HG02852 (cell line): Measurements from ENCODE around the gene CHD6.

Source experiments
- ATAC-seq: cut with Tn5 transposase; IDR thresholded peaks from one replicate; pipeline ENCODE4 v1.9.1; 2021; ENCODE audit warnings: mild to moderate bottlenecking, moderate library complexity; ENCODE audit not compliant: unreplicated experiment

CHD6 gene

GRCh38 chr20:41359541-41360011 is 258.6 kb downstream of the CHD6 start:
- no peak for ATAC-seq

- no peak for ATAC-seq
Observed at GRCh38 chr20:41358717-41359116, 259.5 kb downstream of the CHD6 start.

DNA sequence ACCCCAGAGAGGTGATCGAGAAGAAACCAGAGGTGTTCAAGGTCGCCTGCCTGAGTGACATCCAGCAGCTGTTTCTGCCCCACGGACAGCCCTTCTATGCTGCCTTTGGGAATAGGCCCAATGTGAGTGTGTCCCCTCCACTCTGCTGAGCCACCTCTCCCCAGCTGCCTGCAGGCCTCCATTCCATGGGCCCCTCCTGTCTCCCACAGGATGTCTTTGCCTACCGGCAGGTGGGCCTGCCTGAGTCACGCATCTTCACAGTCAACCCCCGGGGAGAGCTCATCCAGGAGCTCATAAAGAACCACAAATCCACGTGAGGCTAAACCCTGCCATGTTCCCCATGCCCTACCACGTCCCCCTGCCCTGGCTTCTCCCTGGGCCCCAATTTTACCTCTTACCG is 259.9 kb downstream of the CHD6 start:
- no peak for ATAC-seq

DNA sequence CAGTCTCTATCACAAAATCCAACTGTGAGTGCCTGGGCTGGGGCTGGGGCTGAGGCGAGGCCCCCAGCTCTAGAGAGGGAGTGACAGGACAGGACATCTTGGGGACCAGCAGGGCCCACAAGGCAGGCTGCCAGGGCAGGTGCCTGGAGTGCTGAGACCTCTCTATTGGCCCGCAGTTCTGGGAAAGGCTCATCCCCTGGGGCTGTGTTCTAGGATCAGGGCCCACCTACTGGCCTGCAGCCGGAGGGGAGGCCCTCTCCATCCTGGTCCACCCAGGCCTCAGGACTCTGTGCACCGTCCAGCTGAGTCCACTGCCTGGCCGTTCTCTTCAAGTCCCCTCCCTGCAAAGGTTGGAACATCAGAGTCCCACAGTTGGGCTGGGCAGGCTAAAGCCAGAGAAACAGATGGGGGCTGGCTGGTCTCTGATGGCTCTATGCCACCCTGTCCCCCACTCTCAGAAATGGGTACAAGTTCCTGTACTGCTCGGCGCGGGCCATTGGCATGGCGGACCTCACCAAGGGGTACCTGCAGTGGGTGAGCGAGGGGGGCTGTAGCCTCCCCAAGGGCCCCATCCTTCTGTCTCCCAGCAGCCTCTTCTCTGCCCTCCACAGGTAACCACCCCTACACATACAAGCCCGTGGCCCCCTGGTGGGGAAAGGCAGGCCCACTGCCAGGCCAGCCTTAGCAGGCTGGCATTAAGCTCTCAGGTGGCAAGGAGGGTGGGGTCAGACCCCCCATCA is 260.6 kb downstream of the CHD6 start:
- ATAC-seq, result no peak

- ATAC-seq, result no peak
Observed at GRCh38 chr20:41356951-41357350, 261.2 kb downstream of the CHD6 start.

DNA sequence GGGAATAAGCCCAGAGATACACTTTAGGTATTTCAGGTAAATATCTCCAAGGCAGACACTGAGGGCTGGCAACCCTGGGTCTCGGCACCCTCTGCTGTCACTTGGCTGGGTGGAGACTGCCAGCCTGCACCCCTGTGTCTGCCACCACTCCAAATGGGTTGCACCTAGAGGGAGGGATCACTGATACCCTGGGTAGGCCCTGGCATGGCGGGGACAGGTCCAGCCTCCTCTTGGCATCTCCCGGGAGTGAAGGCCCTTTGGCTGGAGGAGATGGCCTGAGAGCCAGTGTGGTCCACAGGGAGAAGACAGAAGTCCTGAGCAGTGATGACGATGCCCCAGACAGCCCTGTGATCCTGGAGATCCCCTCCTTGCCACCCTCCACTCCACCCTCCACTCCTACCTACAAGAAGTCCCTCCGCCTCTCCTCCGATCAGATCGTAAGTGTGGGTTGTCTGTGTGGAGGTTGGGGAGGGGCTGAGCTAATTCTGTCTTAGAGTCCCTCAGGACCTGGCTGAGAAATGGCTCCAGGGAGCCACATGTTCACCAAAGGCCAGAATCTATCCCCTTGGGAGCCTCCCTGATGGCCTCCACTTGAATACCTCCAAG is 262.5 kb downstream of the CHD6 start:
- ATAC-seq, result no peak

- no peak for ATAC-seq
Observed at GRCh38 chr20:41355192-41355591, 263.0 kb downstream of the CHD6 start.

DNA sequence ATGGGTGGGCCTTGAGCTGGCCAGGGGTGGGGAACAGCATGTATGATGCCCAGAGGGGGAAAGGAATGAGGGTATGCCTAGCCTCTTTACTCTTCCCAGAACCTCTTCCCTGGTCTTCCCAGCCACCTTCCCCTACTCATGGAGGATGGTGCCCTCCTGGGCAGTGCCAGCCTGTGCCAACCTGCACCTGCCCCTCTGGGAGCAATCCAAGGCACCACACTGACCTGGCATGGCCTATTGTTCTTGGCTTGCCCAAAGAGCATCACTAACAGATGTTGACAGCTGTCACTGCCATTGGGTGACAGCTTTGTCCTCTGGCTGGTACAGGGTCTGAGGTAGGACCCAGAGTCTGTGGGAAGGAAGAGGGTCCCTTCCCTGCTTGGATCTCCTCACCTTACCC is 264.6 kb downstream of the CHD6 start:
- ATAC-seq, result no peak

DNA sequence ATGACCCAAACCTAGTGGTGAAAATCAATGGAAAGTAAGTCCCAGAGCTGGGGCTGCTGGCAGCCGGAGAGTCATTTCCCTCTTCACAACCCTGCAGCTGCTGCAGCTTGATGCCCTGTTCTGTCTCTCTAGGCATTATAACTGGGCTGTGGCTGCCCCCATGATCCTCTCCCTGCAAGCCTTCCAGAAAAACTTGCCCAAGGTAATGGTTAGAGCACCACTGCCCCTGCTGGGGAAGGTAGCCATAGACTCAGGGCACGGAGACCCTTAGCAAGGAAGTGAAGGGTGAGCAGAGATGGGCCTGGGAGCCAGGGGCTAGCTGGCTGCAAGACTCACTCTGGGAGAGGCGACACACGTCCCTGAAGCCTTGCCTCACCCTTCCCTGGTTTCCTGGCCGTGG is 265.5 kb downstream of the CHD6 start:
- no peak for ATAC-seq

DNA sequence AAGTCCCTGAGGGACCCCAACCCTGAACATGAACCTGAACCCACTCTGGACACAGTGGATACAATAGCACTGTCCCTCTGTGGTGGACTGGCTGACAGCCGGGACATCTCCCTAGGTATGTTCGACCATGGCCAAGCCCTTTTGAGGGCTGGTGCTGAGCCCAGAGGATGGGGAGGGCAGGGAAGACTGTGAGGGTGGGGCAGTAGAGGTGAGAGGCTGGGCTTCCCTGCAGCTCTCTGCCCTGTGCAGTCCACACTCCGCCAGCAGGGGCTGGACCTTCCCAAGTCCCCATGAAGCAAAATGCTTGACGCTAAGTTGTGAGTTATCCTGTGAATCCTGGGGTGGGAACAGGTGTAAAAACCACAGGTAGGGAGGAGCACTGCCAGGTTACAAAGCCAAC is 266.1 kb downstream of the CHD6 start:
- no peak for ATAC-seq
